ENCODE results near the gene MED12L. TPM values are rescaled to one million over a fixed set of nuclear protein-coding genes. Genes with fewer than 3 reads are reported as not detected.

MED12L gene
- total RNA-seq, 1 experiment from 2014 or later = 14.9 TPM

GRCh38 chr3:151386056-151386455, 300.6 kb downstream of the MED12L start:
- Histone ChIP-seq H2BK12ac (ENCODE audit: insufficient read length, low read depth, low read length) (no peak overlapping the region), H3K56ac (ENCODE audit: insufficient read length, low read depth, low read length) (no peak overlapping the region), H3K79me2 (ENCODE audit: insufficient read depth, low read length) (no peaks in the 10 kb centered on the region), H3K23me2 (ENCODE audit: insufficient read length, low read depth, low read length, poor library complexity, severe bottlenecking) (no peaks in the 10 kb centered on the region), H4K20me1 (ENCODE audit: control insufficient read depth, insufficient read depth, insufficient read length) (no peaks in the 10 kb centered on the region), H3K4me2 (ENCODE audit: insufficient read depth, insufficient read length, low read length) (no peak overlapping the region), H3K4me1 (ENCODE audit: insufficient read depth, low read length) (no peaks in the 10 kb centered on the region; the same call in 1 of the 2 replicates), H3K14ac (ENCODE audit: insufficient read depth, low read length) (no peak overlapping the region), H2BK15ac (ENCODE audit: low read depth, low read length) (no peak overlapping the region), H3K79me1 (ENCODE audit: insufficient read depth, low read depth, low read length, poor library complexity, severe bottlenecking) (no peaks in the 10 kb centered on the region), H3K9me3 (ENCODE audit: control insufficient read depth, low read depth, low read length) (no peaks in the 10 kb centered on the region), H4K8ac (replicated peaks; ENCODE audit: insufficient read length, low read depth, low read length) (no peak overlapping the region), H4K91ac (ENCODE audit: insufficient read length, low read depth, low read length) (no peak overlapping the region), H3K4ac (ENCODE audit: low read depth, low read length) (no peak overlapping the region), H4K5ac (ENCODE audit: insufficient read length, low read depth, low read length) (no peak overlapping the region), H2BK20ac (ENCODE audit: low read depth, low read length, poor library complexity, severe bottlenecking) (no peak overlapping the region), H2BK120ac (ENCODE audit: low read depth, low read length, poor library complexity, severe bottlenecking) (no peak overlapping the region), H2AK5ac (ENCODE audit: insufficient read length, low read length) (no peak overlapping the region), H3K27ac (ENCODE audit: insufficient read length, low read depth, low read length) (no peak overlapping the region), H3K27me3 (ENCODE audit: insufficient read depth, low read length) (no peaks in the 10 kb centered on the region), H3T11ph (ENCODE audit: low read length) (no peak overlapping the region), H2BK5ac (ENCODE audit: insufficient read length, low read length) (no peak overlapping the region), H3K9ac (ENCODE audit: extremely low read depth, insufficient read length, low read length) (no peak overlapping the region), H3K23ac (ENCODE audit: insufficient read length, low read depth, low read length) (no peak overlapping the region), H3K18ac (ENCODE audit: insufficient read length, low read depth, low read length) (no peak overlapping the region), H2AFZ (ENCODE audit: low read length) (no peak overlapping the region)
- H3K27ac Mint-ChIP-seq = 0 out of 7 replicates have a peak overlapping the region, but pooled peaks of 1 of the 3 experiments have one; percentile 14
- no CpG with 5 or more reads among the region's 4 CpGs for WGBS (ENCODE audit: extremely low coverage, insufficient read length, low lambda C conversion rate)
- DNase-seq = no peak
- H3K36me3 Mint-ChIP-seq (ENCODE audit: insufficient read depth in 1 of 3, low read depth in 3 of 3) = peaks cover 16 to 44% (median 32%) of the 10 kb centered on the region in 3 experiments; a peak in 6 of 7 replicates
- peaks cover 0 to under 1% of the 10 kb centered on the region in 2 experiments; a peak in 3 of 4 replicates for H3K4me1 Mint-ChIP-seq
- H3K4me3 Mint-ChIP-seq = no peak overlapping the region
- H3K27me3 Mint-ChIP-seq (ENCODE audit: low read depth) = no peaks in the 10 kb centered on the region
- no peaks in the 10 kb centered on the region for H3K9me3 Mint-ChIP-seq
- TF ChIP-seq CTCF (conservative IDR thresholded peaks at IDR 0.05) = no peak

Measured in H9 (cell line).